H9 (cell line): ENCODE measurements around the gene SPEN. TPM values are rescaled to one million over a fixed set of nuclear protein-coding genes. Genes with fewer than 3 reads are reported as not detected.

Experiments
- DNase-seq: peaks from one replicate; pipeline ENCODE4 v3.0.0-alpha.2; 2017
- H2AFZ ChIP-seq: one replicate; pipeline ENCODE4 v1.6.1; 2013; ENCODE audit warnings: mild to moderate bottlenecking, low read length, control low read depth, moderate library complexity
- H2AK5ac ChIP-seq: 2 replicates; pipeline ENCODE4 v1.6.1; 2013; ENCODE audit warnings: low read length, control low read depth, mixed read lengths; ENCODE audit not compliant: insufficient read length
- H2BK120ac ChIP-seq: one replicate; pipeline ENCODE4 v1.6.1; 2013; ENCODE audit warnings: low read depth, mild to moderate bottlenecking, low read length, control low read depth, inconsistent platforms; ENCODE audit not compliant: poor library complexity, severe bottlenecking
- H2BK12ac ChIP-seq: 2 replicates; pipeline ENCODE4 v1.6.1; 2013; ENCODE audit warnings: low read length, control low read depth, mixed read lengths, low read depth; ENCODE audit not compliant: insufficient read length
- H2BK15ac ChIP-seq: 2 replicates; pipeline ENCODE4 v1.6.1; 2013; ENCODE audit warnings: low read depth, low read length, control low read depth
- H2BK20ac ChIP-seq: one replicate; pipeline ENCODE4 v1.6.1; 2013; ENCODE audit warnings: low read depth, mild to moderate bottlenecking, low read length, control low read depth, inconsistent platforms; ENCODE audit not compliant: poor library complexity, severe bottlenecking
- H2BK5ac ChIP-seq: 2 replicates; pipeline ENCODE4 v1.6.1; 2013; ENCODE audit warnings: low read length, control low read depth, mixed read lengths; ENCODE audit not compliant: insufficient read length
- H3K14ac ChIP-seq: 2 replicates; pipeline ENCODE4 v1.6.1; 2013; ENCODE audit warnings: low read length, control low read depth; ENCODE audit not compliant: insufficient read depth
- H3K18ac ChIP-seq: 2 replicates; pipeline ENCODE4 v1.6.1; 2013; ENCODE audit warnings: low read depth, mild to moderate bottlenecking, mixed read lengths, low read length, control low read depth; ENCODE audit not compliant: insufficient read length
- H3K23ac ChIP-seq: 2 replicates; pipeline ENCODE4 v1.6.1; 2013; ENCODE audit warnings: low read length, control low read depth, mixed read lengths, low read depth; ENCODE audit not compliant: insufficient read length
- H3K23me2 ChIP-seq: 2 replicates; pipeline ENCODE4 v1.6.1; 2013; ENCODE audit warnings: low read depth, mild to moderate bottlenecking, mixed read lengths, low read length, control low read depth; ENCODE audit not compliant: insufficient read length, poor library complexity, severe bottlenecking
- H3K27ac ChIP-seq: 2 replicates; pipeline ENCODE4 v1.5.1; 2013; ENCODE audit warnings: low read length, control low read depth, mixed read lengths, low read depth; ENCODE audit not compliant: insufficient read length
- H3K27me3 ChIP-seq: 2 replicates; pipeline ENCODE4 v1.6.1; 2013; ENCODE audit warnings: low read length, control low read depth, inconsistent platforms; ENCODE audit not compliant: insufficient read depth
- H3K4ac ChIP-seq: 2 replicates; pipeline ENCODE4 v1.6.1; 2013; ENCODE audit warnings: low read depth, mild to moderate bottlenecking, control low read depth, inconsistent platforms, low read length, moderate library complexity
- H3K4me1 ChIP-seq: 2 replicates; pipeline ENCODE4 v1.6.1; 2013; ENCODE audit warnings: low read length, control low read depth, inconsistent platforms; ENCODE audit not compliant: insufficient read depth
- H3K4me2 ChIP-seq: 2 replicates; pipeline ENCODE4 v1.6.1; 2013; ENCODE audit warnings: low read length, control low read depth, mixed read lengths; ENCODE audit not compliant: insufficient read length, insufficient read depth
- H3K56ac ChIP-seq: 2 replicates; pipeline ENCODE4 v1.6.1; 2013; ENCODE audit warnings: low read depth, mild to moderate bottlenecking, mixed read lengths, low read length, control low read depth; ENCODE audit not compliant: insufficient read length
- H3K79me1 ChIP-seq: 2 replicates; pipeline ENCODE4 v1.6.1; 2013; ENCODE audit warnings: low read depth, mild to moderate bottlenecking, moderate library complexity, low read length, control low read depth, inconsistent platforms; ENCODE audit not compliant: insufficient read depth, poor library complexity, severe bottlenecking
- H3K79me2 ChIP-seq: 2 replicates; pipeline ENCODE4 v1.6.1; 2013; ENCODE audit warnings: low read length, control low read depth, inconsistent platforms; ENCODE audit not compliant: insufficient read depth
- H3K9ac ChIP-seq: 2 replicates; pipeline ENCODE4 v1.6.1; 2013; ENCODE audit warnings: low read length, control low read depth, mixed read lengths; ENCODE audit not compliant: insufficient read length; ENCODE audit errors: extremely low read depth
- H3K9me3 ChIP-seq: one replicate; pipeline ENCODE4 v1.6.1; 2013; ENCODE audit warnings: low read depth, low read length, inconsistent platforms; ENCODE audit not compliant: control insufficient read depth
- H3T11ph ChIP-seq: one replicate; pipeline ENCODE4 v1.6.1; 2013; ENCODE audit warnings: mild to moderate bottlenecking, low read length, control low read depth, inconsistent platforms
- H4K20me1 ChIP-seq: one replicate; pipeline ENCODE4 v1.6.1; 2013; ENCODE audit not compliant: control insufficient read depth, insufficient read length, insufficient read depth
- H4K5ac ChIP-seq: 2 replicates; pipeline ENCODE4 v1.6.1; 2013; ENCODE audit warnings: low read depth, mild to moderate bottlenecking, mixed read lengths, low read length, control low read depth; ENCODE audit not compliant: insufficient read length
- H4K8ac ChIP-seq: replicated peaks from 2 replicates; pipeline ENCODE4 v1.6.1; 2013; ENCODE audit warnings: low read length, control low read depth, mixed read lengths, low read depth; ENCODE audit not compliant: insufficient read length
- H4K91ac ChIP-seq: 2 replicates; pipeline ENCODE4 v1.6.1; 2013; ENCODE audit warnings: low read depth, mild to moderate bottlenecking, moderate library complexity, mixed read lengths, low read length, control low read depth; ENCODE audit not compliant: insufficient read length
- H3K27ac Mint-ChIP-seq, 3 experiments: 2 replicates in 2 of 3; 3 replicates in 1 of 3; pipeline ENCODE4 v1.8.0; 2020 to 2021; ENCODE audit warnings: mixed read lengths in 3 of 3, mild to moderate bottlenecking in 1 of 3, moderate library complexity in 1 of 3
- H3K27me3 Mint-ChIP-seq: 2 replicates; pipeline ENCODE4 v1.8.0; 2021; ENCODE audit warnings: low read depth, mild to moderate bottlenecking, moderate library complexity, mixed read lengths
- H3K36me3 Mint-ChIP-seq, 3 experiments: 2 replicates in 2 of 3; 3 replicates in 1 of 3; pipeline ENCODE4 v1.8.0; 2020 to 2021; ENCODE audit warnings: low read depth in 3 of 3, mixed read lengths in 3 of 3; ENCODE audit not compliant: insufficient read depth in 1 of 3
- H3K4me1 Mint-ChIP-seq, 2 experiments: 2 replicates each; pipeline ENCODE4 v1.8.0; 2020; ENCODE audit warnings: mixed read lengths in 2 of 2
- H3K4me3 Mint-ChIP-seq, 2 experiments: 2 replicates in 1 of 2; 3 replicates in 1 of 2; pipeline ENCODE4 v1.8.0; 2020 to 2021; ENCODE audit warnings: mild to moderate bottlenecking in 2 of 2, mixed read lengths in 2 of 2, moderate library complexity in 1 of 2
- H3K9me3 Mint-ChIP-seq, 2 experiments: 2 replicates in 1 of 2; 3 replicates in 1 of 2; pipeline ENCODE4 v1.8.0; 2020; ENCODE audit warnings: mild to moderate bottlenecking in 2 of 2, mixed read lengths in 2 of 2, moderate library complexity in 1 of 2
- CTCF ChIP-seq: fragments of 200-600 bp; sonication (generic); conservative IDR thresholded peaks from 3 replicates; pipeline ENCODE4 v1.8.0; 2021; ENCODE audit warnings: antibody characterized with exemption, mild to moderate bottlenecking
- WGBS: extraction: QIAGEN DNeasy Blood & Tissue Kit; methylation state at CpG from one replicate; pipeline ENCODE4 v1.1.7; 2013; ENCODE audit warnings: missing lambda C conversion rate, low lambda C conversion rate, mixed read lengths; ENCODE audit not compliant: insufficient read length; ENCODE audit errors: extremely low coverage; 5-methylcytosine and 5-hydroxymethylcytosine counted together
- total RNA-seq: library from RNA; stranded (reverse); gene quantifications from 2 replicates; pipeline ENCODE4 v1.2.1, GENCODE V29; 2021

Gene SPEN
- total RNA-seq, 1 experiment from 2014 or later, result 59.6 TPM

GRCh38 chr1:15867288-15867687 is 19.8 kb downstream of the SPEN start:
- Mint-ChIP-seq H3K4me3 (no peak overlapping the region), H3K27ac (no peak overlapping the region; a peak in 1 of 7 replicates), H3K27me3 (no peaks in the 10 kb centered on the region), H3K4me1 (peaks cover 9% of the 10 kb centered on the region in 2 experiments; a peak in 3 of 4 replicates), H3K36me3 (peaks cover 0 to 10% (median 5%) of the 10 kb centered on the region in 3 experiments; a peak in 3 of 7 replicates), H3K9me3 (peaks cover 2 to 5% of the 10 kb centered on the region in 2 experiments; a peak in 2 of 5 replicates)
- H3K56ac ChIP-seq, result no peak overlapping the region
- H3K79me2 ChIP-seq, result peaks cover 21% of the 10 kb centered on the region; the same call in 1 of the 2 replicates
- H2AK5ac ChIP-seq, result no peak overlapping the region
- H3T11ph ChIP-seq, result no peak overlapping the region
- no peak overlapping the region for H2BK12ac ChIP-seq
- H3K79me1 ChIP-seq, result peaks cover 19% of the 10 kb centered on the region
- no peaks in the 10 kb centered on the region for H3K27me3 ChIP-seq
- no peak overlapping the region for H4K91ac ChIP-seq
- H4K20me1 ChIP-seq, result no peaks in the 10 kb centered on the region
- no CpG with 5 or more reads among the region's 3 CpGs for WGBS
- no peak overlapping the region for H2BK5ac ChIP-seq
- H2AFZ ChIP-seq, result no peak overlapping the region
- no peak overlapping the region for H3K23ac ChIP-seq
- no peak overlapping the region for H2BK120ac ChIP-seq
- no peak overlapping the region for H3K27ac ChIP-seq
- H3K9me3 ChIP-seq, result no peaks in the 10 kb centered on the region
- no peaks in the 10 kb centered on the region for H3K23me2 ChIP-seq
- no peak overlapping the region for H3K9ac ChIP-seq
- H2BK15ac ChIP-seq, result no peak overlapping the region
- H3K14ac ChIP-seq, result no peak overlapping the region
- no peak overlapping the region for H3K4me2 ChIP-seq
- H3K4me1 ChIP-seq, result no peaks in the 10 kb centered on the region
- TF ChIP-seq CTCF, result no peak
- H4K5ac ChIP-seq, result no peak overlapping the region
- H3K4ac ChIP-seq, result no peak overlapping the region
- no peak for DNase-seq
- no peak overlapping the region for H3K18ac ChIP-seq
- H2BK20ac ChIP-seq, result no peak overlapping the region
- H4K8ac ChIP-seq, result no peak overlapping the region
